ENCODE measurements around the gene CCDC40.
A peak's percentile ranks its signal among the peaks of the same experiment; 100 is the strongest.
"Not testable (repeated sequence)": the region's sequence is repeated elsewhere in the genome, so short reads cannot be mapped to it uniquely, and the experiment has no call there.

The CCDC40 gene

GRCh38 chr17:80035937-80036714 is at the start of gene CCDC40:
Gene CCDC40 (plus strand): TSS chr17:80036642. CDS start chr17:80036663, 21 bp downstream.
- DNase-seq (ENCODE audit: low read depth in 2 of 2): peak; percentile 35 to 56

- no peak for DNase-seq (ENCODE audit: low read depth in 2 of 2)
Measured at GRCh38 chr17:79987187-79987934, 49.1 kb upstream of the CCDC40 start.

DNA sequence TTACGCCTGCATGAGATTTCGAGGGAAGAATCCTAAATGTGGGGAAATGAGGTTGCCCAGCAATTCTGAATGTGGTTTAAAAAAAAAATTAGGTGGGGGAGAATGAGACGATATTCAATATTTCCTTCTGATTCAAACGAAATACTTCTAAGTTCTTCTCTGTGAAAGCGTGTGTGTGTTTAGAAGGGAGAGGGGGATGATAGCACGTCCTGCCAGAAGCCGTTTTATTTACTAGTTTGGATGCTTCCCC is 48.6 kb upstream of the CCDC40 start:
- DNase-seq (ENCODE audit: low read depth in 2 of 2): no peak

DNA sequence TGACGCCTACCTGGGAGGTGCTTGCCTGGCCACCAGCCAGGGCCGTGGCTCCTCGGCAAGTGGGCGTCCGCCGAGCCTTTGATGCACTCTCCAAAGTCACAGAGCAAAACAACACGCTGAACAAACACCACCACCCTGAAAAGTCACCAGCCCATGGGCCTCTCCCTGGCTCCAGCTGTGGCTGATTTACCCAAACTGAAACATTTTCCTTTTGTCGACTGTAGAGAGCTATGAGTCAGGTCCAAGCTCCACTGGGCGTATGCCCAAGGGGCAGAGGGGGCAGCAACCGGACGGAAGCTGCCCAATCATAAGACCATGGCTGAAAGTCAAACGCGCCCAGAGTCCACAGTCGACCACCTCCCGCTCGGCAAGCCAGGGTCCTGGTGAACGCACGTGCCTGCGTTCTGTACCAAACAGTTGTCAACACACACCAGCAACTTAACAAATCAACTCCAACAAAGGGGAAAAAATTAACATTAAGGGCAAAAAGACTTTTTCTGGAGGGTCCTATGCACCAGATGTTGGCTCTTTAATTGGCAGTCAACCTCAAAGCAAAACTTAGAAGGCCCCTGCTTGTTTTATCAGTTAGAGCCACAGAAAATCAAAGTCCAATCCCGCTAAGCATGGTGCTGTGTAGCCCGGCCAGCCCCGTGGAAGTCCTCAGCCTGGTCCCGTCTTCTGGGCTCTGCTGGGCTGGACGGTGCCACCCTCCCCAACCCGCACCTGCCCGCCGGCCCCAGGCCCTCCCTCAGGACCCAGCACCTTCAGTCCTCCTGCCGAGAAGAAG is 48.1 kb upstream of the CCDC40 start:
- no peak for DNase-seq (ENCODE audit: low read depth in 2 of 2)

DNA sequence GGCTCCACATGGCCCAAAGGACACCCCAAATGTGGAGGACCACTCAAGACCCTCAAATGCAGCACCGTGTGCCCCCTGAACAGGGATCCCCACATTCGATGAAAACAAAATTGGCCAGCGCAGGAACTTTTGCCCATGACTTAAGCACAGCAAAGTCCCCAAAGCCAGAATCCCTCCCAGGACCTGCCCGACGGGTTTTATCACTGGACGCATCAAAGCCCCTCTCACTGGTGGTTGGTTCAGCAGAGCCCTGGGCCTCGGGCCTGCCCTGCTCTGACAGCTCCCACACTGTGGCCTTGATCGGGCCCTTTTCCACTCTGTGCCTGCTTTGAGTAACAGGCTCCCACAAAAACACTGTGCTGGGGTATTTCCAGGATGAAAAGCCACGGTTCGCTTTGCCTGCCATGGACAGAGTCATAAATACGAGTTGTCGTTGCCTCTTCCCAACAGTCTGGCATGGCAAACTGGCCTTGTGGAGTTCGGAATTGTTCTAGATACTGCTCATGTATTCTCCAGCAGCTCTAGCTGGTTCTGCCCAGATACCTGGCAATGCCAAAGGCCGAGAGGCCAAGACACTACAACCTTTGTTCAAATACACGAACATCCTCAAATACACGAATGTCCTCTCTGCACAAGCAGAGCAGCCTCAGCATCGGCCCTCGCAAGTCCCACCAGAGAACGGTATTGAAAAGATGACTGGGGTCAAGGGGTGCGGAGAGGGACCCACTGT is 47.2 kb upstream of the CCDC40 start:
- DNase-seq (ENCODE audit: low read depth in 2 of 2): no peak

DNA sequence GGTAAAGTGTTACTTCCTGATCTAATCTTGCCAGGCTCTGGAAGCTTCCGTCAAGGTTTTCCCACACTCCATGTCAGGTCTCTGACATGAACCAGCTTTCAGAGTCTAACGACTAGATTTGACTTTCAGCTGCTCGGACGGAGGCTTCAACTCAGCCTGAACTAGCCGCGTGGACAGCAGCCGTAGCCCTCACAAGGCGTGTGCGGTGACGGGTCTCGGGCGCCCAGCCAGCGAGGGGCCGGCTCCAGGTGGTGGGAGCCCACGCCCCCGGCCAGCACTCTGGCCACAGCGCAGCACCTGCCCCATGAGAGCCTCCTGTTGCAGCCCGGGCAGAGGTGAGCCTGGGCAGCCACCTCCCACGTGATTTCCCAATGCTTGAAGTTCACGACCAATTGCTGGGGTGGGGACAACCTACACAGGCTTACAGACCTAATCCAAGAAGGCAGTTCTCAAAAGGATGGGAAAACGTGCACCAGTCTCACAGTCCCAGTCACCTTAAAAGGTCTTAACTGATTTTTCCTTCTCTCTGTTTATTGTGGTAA is 46.3 kb upstream of the CCDC40 start:
- no peak for DNase-seq (ENCODE audit: low read depth in 2 of 2)

DNA sequence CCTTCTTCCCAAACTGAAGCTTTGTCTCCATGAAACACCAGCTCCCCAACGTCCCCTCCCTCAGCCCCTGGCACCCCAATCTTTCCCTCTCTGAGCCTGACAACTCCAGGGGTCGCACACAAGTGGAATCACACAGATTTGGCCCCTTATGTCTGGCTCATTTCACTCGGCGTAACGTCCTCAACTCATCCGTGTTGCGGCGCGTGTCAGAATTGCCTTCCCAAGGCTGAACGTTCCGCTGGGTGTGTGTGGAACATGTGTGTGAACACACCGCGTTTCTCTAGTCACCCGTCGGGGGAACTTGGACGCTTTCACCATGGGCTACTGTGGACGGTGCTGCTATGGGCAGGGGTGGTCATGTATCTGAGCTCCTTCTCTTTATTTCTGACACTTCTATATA is 45.7 kb upstream of the CCDC40 start:
- no peak for DNase-seq (ENCODE audit: low read depth in 2 of 2)

DNA sequence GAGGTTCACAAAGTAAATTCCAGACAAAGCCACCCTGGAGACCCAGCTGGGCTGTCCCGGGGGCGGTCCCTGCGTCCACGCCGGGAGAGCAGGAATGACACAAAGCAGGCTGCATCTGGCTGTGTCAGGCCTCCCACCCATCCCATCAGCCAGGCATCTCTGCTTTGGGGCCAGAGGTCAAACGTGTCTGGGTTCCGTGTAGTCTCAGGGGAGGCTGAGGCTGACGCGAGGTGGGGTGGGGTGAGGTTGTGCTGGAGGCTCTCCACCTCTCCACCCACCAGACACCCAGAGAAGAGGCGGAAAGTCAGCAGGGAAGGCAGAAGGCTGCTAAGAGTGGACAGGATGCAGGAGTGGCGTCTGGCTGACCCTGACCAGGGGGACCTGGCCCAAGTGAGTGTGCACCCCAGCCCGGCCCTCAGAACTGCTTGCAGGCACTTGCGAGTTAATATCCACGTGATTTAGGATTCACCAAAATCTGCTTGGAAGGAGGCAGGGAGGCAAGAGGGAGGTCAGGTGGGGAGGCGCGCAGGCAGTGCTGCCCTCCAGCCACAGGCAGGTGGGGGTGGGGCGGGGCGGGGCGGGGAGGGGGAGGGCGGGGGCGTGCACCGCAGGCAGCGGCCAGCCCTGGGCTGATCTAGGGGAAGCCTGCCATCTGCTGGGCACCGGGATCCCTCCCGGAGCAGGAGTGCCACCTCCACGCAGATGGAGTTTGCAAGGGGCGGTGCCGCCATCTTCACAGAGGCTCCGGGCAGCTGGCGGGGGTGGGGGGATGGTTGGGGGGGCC is 45.1 kb upstream of the CCDC40 start:
- DNase-seq (ENCODE audit: low read depth in 2 of 2): peak; percentile 74 to 79

- no peak for DNase-seq (ENCODE audit: low read depth in 2 of 2)
Measured at GRCh38 chr17:79991924-79992648, 44.4 kb upstream of the CCDC40 start.

- DNase-seq (ENCODE audit: low read depth in 2 of 2): no peak
Measured at GRCh38 chr17:79992649-79993389, 43.6 kb upstream of the CCDC40 start.

- DNase-seq (ENCODE audit: low read depth in 2 of 2): peak in 1 of 2 donors; percentile 42
Measured at GRCh38 chr17:79993390-79994227, 42.8 kb upstream of the CCDC40 start.

DNA sequence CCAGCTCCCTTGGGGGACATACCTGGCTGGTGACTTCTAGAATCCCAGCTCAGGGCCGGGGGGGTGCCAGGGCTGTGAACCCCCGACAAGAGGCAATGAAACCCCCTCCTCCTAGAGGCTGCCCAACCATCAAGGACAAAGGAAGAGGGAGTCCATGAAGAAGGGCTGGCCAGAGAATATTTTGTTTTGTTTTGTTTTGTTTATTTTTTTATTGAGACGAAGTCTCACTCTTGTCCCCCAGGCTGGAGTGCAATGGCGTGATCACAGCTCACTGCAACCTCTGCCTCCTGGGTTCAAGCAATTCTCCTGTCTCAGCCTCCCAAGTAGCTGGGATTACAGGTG is 42.2 kb upstream of the CCDC40 start:
- DNase-seq (ENCODE audit: low read depth in 2 of 2): not testable (repeated sequence)

GRCh38 chr17:79994602-79995001 is 41.8 kb upstream of the CCDC40 start:
- DNase-seq (ENCODE audit: low read depth in 2 of 2): no peak

- DNase-seq (ENCODE audit: low read depth in 2 of 2): no peak
Measured at GRCh38 chr17:79995696-79996095, 40.7 kb upstream of the CCDC40 start.

GRCh38 chr17:79996291-79996690 is 40.2 kb upstream of the CCDC40 start:
- no peak for DNase-seq (ENCODE audit: low read depth in 2 of 2)

DNA sequence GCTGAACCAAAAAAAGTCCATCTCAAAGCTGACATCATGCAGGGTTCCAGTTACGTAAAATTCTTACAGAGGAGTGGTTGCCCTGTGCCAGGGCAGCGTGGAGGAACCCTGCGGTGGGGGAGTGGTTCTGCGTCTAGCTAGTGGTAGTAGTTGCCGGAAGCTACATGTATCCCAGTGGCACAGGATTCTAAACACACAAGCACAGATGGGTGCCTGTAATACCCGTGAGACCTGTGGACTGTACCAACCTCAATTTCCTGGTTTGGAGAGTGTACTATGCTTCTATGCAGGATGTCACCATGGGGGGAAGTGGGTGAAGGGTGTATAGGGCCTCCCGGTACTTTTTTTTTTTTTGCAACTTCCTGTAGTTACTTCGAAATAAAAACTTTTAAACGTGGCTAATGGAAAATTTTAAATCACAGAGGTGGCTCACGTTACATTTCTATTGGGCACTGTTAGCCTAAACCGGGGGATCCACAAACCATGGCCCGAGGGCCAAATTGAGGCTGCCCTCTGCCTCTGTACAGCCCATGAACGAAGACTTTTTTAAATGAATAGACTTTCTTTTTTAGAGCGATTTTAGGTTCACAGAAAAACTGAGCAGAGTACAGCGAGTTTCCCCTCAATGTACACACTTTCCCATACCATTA is 39.3 kb upstream of the CCDC40 start:
- peak; percentile 42 to 43 for DNase-seq (ENCODE audit: low read depth in 2 of 2)

- no peak for DNase-seq (ENCODE audit: low read depth in 2 of 2)
Measured at GRCh38 chr17:80000136-80000535, 36.3 kb upstream of the CCDC40 start.

All from activated CD4-positive, alpha-beta T cell treated with anti-CD3 and anti-CD28 coated beads for 24 hours (primary cell).